Transverse colon (tissue), 4 donors: Measurements from ENCODE around the gene RNU1-2. TPM values are rescaled to one million over a fixed set of nuclear protein-coding genes. Genes with fewer than 3 reads are reported as not detected.

Source experiments
- DNase-seq: peaks from one replicate; pipeline ENCODE4 v3.0.0-alpha.2; 2019
- H3K27ac ChIP-seq, 4 donors: fragments of 200-600 bp; sonication (generic); 2 replicates each; pipeline ENCODE4 v1.5.1; 2016 to 2018; ENCODE audit warnings: inconsistent platforms in 4 of 4
- H3K27me3 ChIP-seq: fragments of 200-600 bp; sonication (generic); 2 replicates; pipeline ENCODE4 v1.5.1; 2017; ENCODE audit warnings: inconsistent platforms
- H3K36me3 ChIP-seq, 4 donors: fragments of 200-600 bp; sonication (generic); 2 replicates each; pipeline ENCODE4 v1.5.1; 2017 to 2019; ENCODE audit warnings: inconsistent platforms in 4 of 4
- H3K4me1 ChIP-seq, 4 donors: fragments of 200-600 bp; sonication (generic); 2 replicates each; pipeline ENCODE4 v1.5.1; 2017 to 2020; ENCODE audit warnings: inconsistent platforms in 4 of 4
- H3K4me3 ChIP-seq, 4 donors: fragments of 200-600 bp; sonication (generic); 1 replicate in 1 of 4; 2 replicates in 3 of 4; pipeline versions ENCODE4 v1.5.1 to v1.6.1; 2017 to 2019; ENCODE audit warnings: inconsistent platforms in 4 of 4
- H3K9me3 ChIP-seq, 2 donors: fragments of 200-600 bp; sonication (generic); 2 replicates each; pipeline ENCODE4 v1.5.1; 2017 to 2019; ENCODE audit warnings: inconsistent platforms in 2 of 2
- CTCF ChIP-seq, 5 experiments: fragments of 200-600 bp in 3 of 5; fragments of 450-650 bp in 2 of 5; sonication (generic) in 3 of 5; IDR thresholded peaks; 1 replicate in 2 of 5; 2 replicates in 3 of 5; pipeline ENCODE4 v1.5.1; 2016 to 2017; ENCODE audit warnings: antibody characterized with exemption in 5 of 5, inconsistent platforms in 3 of 5, mild to moderate bottlenecking in 2 of 5, moderate library complexity in 1 of 5
- EP300 ChIP-seq: sonication (generic); formaldehyde crosslinking; IDR thresholded peaks from one replicate; pipeline ENCODE4 v1.6.1; 2017; ENCODE audit warnings: antibody characterized with exemption, low read depth
- POLR2A ChIP-seq: fragments of 450-650 bp; IDR thresholded peaks from one replicate; pipeline ENCODE4 v1.6.1; 2016; ENCODE audit warnings: antibody characterized with exemption, mild to moderate bottlenecking, moderate library complexity
- POLR2AphosphoS5 ChIP-seq, 3 donors: sonication (generic); formaldehyde crosslinking; IDR thresholded peaks; one replicate each; pipeline ENCODE4 v1.6.1; 2016; ENCODE audit warnings: antibody characterized with exemption in 3 of 3
- WGBS, 2 donors: methylation state at CpG; one replicate each; pipeline ENCODE4 v1.1.5; 2018; ENCODE audit warnings: low coverage in 1 of 2; 5-methylcytosine and 5-hydroxymethylcytosine counted together
- in situ Hi-C, 4 donors: fragments of 200-750 bp; cut with MboI; loops; one replicate each; pipeline versions ENCODE4 v1.15.0 to v1.15.1; 2017; ENCODE audit warnings: low sequenced_read_pairs in 3 of 4, low pct_ligation_motif_present in 1 of 4, low pct_unique_long_range_greater_than_20kb in 1 of 4
- intact Hi-C: fragments of 100-400 bp; cut with DNase I; formaldehyde crosslinking; loops from one replicate; pipeline ENCODE4 v1.15.1; 2023; ENCODE audit warnings: low total_unique reads
- total RNA-seq, 4 donors: library from RNA; depleted of rRNA; stranded (reverse); fragments of >200 nt; gene quantifications; one replicate each; pipeline ENCODE4 v1.1.0, GENCODE V29; 2016

RNU1-2 gene
- total RNA-seq, 4 donors from 2014 or later: under 0.01 TPM; not detected in 1

GRCh38 chr1:16922466-16922865 is 26.7 kb downstream of the RNU1-2 start:
- intact Hi-C loops (no loop called here), in situ Hi-C loops (loop anchor here in 1 of 4 donors (10.0 kb wide), 1 partner anchor 198 kb away; no protein-coding TSS in a partner anchor)
- peaks cover 0 to 7% (median 0%) of the 10 kb centered on the region in 4 donors for H3K4me1 ChIP-seq
- 91 to 100% methylated on average over 2 to 10 of the region's 10 CpGs for WGBS, 2 donors
- TF ChIP-seq CTCF (IDR thresholded peaks at IDR 0.05): no peak
- no peak overlapping the region for H3K27ac ChIP-seq
- H3K27me3 ChIP-seq: no peaks in the 10 kb centered on the region
- H3K36me3 ChIP-seq: no peaks in the 10 kb centered on the region
- no peaks in the 10 kb centered on the region for H3K9me3 ChIP-seq
- DNase-seq: no peak
- H3K4me3 ChIP-seq: no peak overlapping the region

DNA sequence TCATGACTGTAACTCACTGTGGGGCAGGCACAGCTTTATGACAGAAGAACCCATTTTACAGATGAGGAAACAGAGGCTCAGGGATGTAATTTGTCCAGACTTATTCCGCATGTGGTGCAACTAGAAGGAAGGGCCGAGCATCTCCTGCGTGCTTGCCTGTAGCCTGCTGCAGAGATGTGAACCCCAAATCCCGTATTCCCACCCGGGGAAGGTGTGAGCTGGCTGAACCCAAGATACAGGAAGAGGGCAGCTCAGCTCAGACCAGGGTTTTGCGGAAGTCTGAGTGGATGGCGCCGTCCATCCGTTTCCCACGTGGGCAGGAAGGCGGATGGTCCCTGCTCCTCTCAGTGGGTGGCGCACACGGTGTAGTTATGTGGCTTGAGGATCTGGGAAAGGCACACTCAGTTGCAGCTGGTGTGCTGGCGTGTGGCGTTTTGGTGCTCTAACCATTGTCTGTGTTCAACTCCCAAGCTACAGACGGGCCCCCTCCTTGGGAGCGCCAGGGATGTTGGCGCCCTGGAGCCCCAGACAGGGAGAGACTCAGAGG is 27.2 kb downstream of the RNU1-2 start:
- 80 to 100% methylated on average over 1 to 18 of the region's 18 CpGs for WGBS, 2 donors
- Histone ChIP-seq H3K27me3 (no peaks in the 10 kb centered on the region), H3K9me3 (no peaks in the 10 kb centered on the region), H3K4me1 (peaks cover 0 to 7% (median 0%) of the 10 kb centered on the region in 4 donors), H3K36me3 (no peaks in the 10 kb centered on the region), H3K4me3 (no peak overlapping the region), H3K27ac (no peak overlapping the region)
- intact Hi-C loops (no loop called here), in situ Hi-C loops (loop anchor here in 1 of 4 donors (10.0 kb wide), 1 partner anchor 198 kb away; no protein-coding TSS in a partner anchor)
- DNase-seq: no peak
- TF ChIP-seq POLR2A: no peak
- TF ChIP-seq CTCF (IDR thresholded peaks at IDR 0.05): no peak
- no peak for TF ChIP-seq EP300
- no peak for TF ChIP-seq POLR2AphosphoS5 (IDR thresholded peaks at IDR 0.05)

DNA sequence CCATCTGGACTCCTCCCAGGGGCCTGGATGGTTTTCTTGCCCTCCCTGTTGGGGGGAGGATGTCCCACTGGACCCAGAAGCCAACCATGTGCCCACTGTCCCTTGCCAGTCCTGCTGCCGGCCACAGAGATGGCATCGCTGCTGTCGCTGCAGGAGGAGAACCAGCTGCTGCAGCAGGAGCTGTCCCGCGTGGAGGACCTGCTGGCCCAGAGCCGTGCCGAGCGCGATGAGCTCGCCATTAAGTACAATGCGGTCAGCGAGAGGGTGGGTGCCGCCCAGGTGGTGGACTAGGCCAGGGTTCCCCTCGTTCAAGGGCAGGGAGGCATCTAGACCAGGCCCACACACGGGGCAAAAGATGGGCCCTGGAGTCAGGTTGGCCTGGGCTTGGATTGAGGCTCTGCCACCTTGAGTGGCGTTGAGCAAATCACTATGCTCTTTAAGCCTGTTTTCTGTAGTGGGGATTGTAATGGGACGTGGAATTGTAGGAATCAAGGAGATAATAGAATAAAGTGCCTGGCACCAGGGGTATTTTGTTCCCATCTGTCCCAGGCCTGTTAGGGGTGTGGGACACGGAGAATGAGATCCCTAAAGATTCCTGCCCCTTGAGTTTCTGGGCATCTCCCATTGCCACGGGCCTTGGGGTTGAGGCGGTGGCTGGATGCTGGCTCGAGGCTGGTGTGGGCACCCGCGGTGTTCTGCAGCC is 28.6 kb downstream of the RNU1-2 start:
- no peaks in the 10 kb centered on the region for H3K9me3 ChIP-seq
- no peak overlapping the region for H3K4me3 ChIP-seq
- WGBS, 2 donors: 90 to 94% methylated on average over 13 to 23 of the region's 23 CpGs
- DNase-seq: no peak
- no peak overlapping the region for H3K27ac ChIP-seq
- intact Hi-C loops: no loop called here
- no peaks in the 10 kb centered on the region for H3K36me3 ChIP-seq
- H3K27me3 ChIP-seq: no peaks in the 10 kb centered on the region
- H3K4me1 ChIP-seq: peaks cover 0 to 7% (median 0%) of the 10 kb centered on the region in 4 donors
- TF ChIP-seq EP300 (no peak), CTCF (IDR thresholded peaks at IDR 0.05) (no peak), POLR2AphosphoS5 (IDR thresholded peaks at IDR 0.05) (no peak), POLR2A (no peak)
- in situ Hi-C loops: loop anchor here in 1 of 4 donors (10.0 kb wide), 1 partner anchor 200 kb away; no protein-coding TSS in a partner anchor

- intact Hi-C loops: no loop called here
- DNase-seq: no peak
- Histone ChIP-seq H3K4me1 (peaks cover 0 to 7% (median 0%) of the 10 kb centered on the region in 4 donors), H3K27ac (no peak overlapping the region), H3K9me3 (no peaks in the 10 kb centered on the region), H3K27me3 (no peaks in the 10 kb centered on the region), H3K36me3 (no peaks in the 10 kb centered on the region), H3K4me3 (no peak overlapping the region)
- 79 to 91% methylated on average over 10 to 13 of the region's 13 CpGs for WGBS, 2 donors
- no peak for TF ChIP-seq POLR2AphosphoS5 (IDR thresholded peaks at IDR 0.05)
- TF ChIP-seq POLR2A: no peak
- peak in 1 of 5 experiments; percentile 16 for TF ChIP-seq CTCF (IDR thresholded peaks at IDR 0.05)
- in situ Hi-C loops: loop anchor here in 1 of 4 donors (10.0 kb wide), 1 partner anchor 200 kb away; no protein-coding TSS in a partner anchor
Observed at GRCh38 chr1:16924919-16925477, 29.2 kb downstream of the RNU1-2 start.
